GM13977 (cell line): Measurements from ENCODE around the gene PSMB7.

ENCODE experiments used
- DNase-seq: peaks from one replicate; pipeline ENCODE4 v3.0.0; 2012; ENCODE audit warnings: low spot score
- in situ Hi-C: fragments of 300-500 bp; cut with MboI; formaldehyde crosslinking; loops from one replicate; pipeline ENCODE4 v1.12.0; 2022; ENCODE audit warnings: low sequenced_read_pairs, low pct_unique_long_range_greater_than_20kb, mixed read lengths, inconsistent platforms; ENCODE audit not compliant: unreplicated experiment
- TF ChIP-seq, protein P1 (sequence below): IDR thresholded peaks from 2 replicates; pipeline ENCODE4 v1.5.1; 2012; ENCODE audit warnings: mild to moderate bottlenecking, control low read depth; ENCODE audit not compliant: insufficient read depth; ENCODE audit errors: extremely low read depth, missing control alignments

Gene PSMB7

DNA sequence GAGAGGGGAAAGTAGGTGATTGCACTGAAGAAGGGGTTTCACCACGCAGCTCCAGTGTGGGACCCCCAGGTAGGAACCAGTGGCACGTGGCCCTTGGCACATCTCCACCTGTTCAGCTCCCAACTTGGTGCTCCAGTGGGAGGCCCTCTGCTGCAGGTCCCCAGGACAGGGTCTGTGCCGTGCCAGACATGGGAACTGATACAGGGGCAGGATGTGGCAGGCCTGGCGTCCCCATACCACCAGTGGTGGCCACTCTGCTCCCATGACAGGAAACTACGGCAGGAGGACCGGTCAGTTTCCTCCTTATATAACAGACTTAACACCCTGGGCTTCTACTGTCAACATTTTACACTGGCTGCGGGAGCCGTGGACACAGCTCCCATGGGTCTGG lies 67.3 kb downstream of the PSMB7 start:
- in situ Hi-C loops = no loop called here
- TF ChIP-seq, protein P1, sequence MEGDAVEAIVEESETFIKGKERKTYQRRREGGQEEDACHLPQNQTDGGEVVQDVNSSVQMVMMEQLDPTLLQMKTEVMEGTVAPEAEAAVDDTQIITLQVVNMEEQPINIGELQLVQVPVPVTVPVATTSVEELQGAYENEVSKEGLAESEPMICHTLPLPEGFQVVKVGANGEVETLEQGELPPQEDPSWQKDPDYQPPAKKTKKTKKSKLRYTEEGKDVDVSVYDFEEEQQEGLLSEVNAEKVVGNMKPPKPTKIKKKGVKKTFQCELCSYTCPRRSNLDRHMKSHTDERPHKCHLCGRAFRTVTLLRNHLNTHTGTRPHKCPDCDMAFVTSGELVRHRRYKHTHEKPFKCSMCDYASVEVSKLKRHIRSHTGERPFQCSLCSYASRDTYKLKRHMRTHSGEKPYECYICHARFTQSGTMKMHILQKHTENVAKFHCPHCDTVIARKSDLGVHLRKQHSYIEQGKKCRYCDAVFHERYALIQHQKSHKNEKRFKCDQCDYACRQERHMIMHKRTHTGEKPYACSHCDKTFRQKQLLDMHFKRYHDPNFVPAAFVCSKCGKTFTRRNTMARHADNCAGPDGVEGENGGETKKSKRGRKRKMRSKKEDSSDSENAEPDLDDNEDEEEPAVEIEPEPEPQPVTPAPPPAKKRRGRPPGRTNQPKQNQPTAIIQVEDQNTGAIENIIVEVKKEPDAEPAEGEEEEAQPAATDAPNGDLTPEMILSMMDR = no peak
- peak; percentile 13 for DNase-seq

DNA sequence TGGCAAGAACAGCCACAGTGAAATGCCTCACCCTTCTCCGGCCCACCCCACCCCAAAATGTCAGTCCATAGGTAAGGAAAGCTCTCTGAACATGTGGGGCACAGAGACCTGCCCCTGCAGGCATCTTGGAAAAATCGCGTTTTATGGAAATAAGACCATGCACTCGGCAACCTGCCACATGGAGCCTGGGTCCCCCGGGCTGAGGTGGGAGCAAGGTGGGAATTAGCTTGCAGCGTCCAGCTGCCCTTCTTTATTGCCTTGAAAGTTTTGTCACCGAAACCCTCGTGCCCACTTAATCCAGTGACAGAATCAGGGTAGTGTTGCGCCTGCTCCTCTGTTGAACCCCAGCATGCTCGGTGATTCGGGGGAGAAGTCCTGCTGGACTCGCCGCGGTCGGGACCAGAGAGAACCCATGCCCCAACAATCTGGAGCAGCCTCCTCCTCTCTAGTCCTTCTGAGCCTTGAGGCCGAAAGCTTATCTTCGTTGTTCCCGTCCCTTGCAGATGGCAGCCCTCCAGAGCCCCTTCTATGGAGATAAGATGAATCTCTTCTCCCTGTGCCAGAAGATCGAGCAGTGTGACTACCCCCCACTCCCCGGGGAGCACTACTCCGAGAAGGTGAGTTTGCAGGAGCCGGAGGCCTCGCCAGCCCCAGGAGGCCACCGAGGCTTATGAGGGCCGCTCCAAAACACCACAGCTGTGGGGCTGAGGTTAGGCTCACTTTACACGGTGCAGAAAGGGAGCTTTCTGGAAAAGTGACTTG lies 67.9 kb downstream of the PSMB7 start:
- in situ Hi-C loops = no loop called here
- peak; percentile 12 for DNase-seq
- TF ChIP-seq, protein P1 = no peak

DNA sequence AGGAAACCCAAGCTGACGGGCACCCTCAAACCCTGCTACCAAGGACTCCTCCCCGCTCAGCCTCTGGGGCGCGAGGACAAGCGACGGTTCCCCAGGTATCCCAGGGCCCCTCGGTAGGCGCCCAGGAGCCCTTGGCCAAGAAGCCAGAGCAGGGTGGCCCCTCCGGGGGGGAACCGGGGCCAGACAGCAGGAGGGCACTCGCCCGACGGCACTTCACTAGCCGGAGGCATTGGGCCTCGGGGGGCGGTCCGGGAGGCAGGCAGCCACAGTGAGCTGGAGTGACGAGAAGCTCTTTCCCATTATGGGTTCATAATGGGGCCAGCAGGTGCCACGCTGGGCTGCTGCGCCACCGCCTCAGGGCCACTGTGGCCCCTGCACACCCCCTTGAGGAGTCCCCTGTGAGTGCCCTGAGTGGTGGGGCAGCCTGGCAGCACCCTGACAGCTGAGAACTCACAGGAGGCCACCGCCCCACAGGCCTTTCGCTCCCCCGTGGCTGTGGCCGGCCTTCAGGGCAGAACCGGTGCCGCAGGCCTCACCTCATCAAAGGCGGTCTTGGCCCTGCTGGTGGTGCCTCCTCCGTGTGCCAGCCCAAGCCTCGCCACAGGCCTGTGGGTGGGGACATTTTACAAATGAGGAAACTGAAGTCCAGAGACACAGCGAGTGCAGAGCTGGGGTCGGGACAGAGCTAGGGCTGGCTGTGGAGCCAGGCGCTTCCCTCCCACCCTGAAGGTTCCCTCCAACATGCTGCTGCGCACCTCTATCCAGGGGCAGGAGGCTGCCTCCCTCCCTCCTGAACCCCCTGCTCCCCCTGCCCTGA lies 68.7 kb downstream of the PSMB7 start:
- TF ChIP-seq, protein P1 = no peak
- DNase-seq = no peak
- in situ Hi-C loops = no loop called here

DNA sequence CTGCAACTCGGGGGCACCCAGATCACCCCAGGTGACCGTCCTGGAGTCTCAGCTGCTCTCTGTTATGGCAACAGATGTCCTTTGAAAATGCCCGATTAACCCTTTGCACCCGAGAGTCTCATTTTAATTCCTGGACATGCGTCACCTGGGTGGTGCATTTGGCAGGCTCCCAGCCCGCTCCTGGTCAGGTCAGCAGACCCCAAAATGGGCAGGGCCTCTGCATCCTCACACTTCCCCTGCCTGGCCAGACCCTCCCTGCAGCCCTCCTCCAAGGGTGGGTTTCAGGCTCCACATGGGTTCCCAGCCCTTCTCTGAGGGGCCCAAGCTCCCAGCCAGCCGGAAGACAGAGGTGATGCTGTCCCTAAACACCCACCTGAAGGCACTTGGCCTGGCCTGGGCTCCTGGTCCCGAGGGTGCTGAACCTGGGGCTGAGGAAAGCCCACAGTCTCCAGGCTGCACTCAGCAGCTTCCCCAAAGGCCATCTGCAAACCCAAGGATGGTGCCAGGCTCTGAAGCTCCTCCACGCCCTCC lies 69.4 kb downstream of the PSMB7 start:
- in situ Hi-C loops = no loop called here

DNA sequence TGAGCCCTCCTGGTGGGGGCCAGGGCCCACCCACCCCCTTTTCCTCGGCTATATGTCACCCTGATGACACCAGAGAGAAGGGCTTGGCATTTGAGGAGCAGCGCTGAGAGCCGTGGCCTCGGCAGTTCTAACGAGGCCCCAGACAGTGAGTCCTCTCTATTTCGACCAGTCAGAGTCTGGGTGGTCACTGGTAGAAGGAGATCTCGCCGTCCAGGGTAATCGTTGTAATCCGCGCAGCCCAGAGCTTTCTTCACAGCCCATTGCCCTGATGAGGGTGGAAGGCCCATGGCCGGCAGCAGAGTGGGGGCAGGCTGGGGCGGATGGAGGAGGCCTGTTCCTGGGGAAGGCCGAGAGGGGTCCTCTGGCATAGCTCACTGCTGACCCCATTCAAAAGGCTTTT lies 70.2 kb downstream of the PSMB7 start:
- no peak for DNase-seq
- in situ Hi-C loops = no loop called here
- TF ChIP-seq, protein P1 = no peak

More for the DNA sequence above, 69.4 kb downstream of the PSMB7 start:
- TF ChIP-seq, protein P1 = no peak
- no peak for DNase-seq

DNA sequence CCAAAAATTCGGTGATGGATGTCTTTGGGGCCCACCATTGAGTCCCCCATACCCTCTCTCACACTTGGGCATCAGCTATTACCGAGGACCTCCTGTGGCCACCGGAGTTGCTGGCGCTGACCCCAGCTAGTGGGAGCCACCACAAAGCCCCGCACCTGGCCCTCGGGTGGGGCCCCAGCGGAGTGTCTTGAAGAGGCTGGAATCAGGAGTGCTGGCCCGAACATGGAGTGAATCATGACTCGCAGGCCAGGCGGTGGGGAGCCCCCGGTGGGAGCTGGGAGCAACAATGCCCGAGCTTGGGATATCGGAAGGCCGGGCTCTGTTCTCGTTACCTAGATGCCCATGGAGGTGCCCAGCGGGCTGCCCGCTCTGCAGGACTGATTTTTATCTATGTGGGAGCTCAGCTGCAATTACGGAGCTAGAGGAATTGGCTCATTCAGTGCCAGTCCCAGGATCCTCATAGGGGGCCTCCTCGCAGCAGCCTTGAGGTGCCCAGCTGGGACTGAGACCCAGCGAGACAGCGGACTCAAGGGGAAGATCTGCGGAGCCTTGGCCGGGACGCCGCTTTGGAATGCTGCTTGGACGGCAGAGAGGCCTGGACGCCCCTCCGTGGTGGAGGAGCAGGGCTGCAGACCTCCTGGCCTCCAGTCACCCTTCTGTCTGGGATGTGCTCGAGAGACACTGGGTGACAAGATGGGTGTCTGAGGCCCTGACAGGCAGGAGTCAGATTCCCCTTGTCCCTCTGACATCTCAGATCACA lies 70.8 kb downstream of the PSMB7 start:
- no peak for DNase-seq
- TF ChIP-seq, protein P1 = no peak
- in situ Hi-C loops = no loop called here
